ENCODE data around the gene POLD1. TPM values are rescaled to one million over a fixed set of nuclear protein-coding genes. Genes with fewer than 3 reads are reported as not detected.

Gene POLD1
- total RNA-seq, 1 donor from 2014 or later = 35.1 TPM

GRCh38 chr19:50416034-50416977 lies 32.2 kb downstream of the POLD1 start:
- Histone ChIP-seq H3K9me3 (no peaks in the 10 kb centered on the region), H3K36me3 (no peaks in the 10 kb centered on the region), H3K27me3 (ENCODE audit: low read depth) (peaks cover 37% of the 10 kb centered on the region), H3K27ac (no peak overlapping the region), H3K4me3 (no peak overlapping the region), H3K4me1 (no peaks in the 10 kb centered on the region)
- DNase-seq (no peak), ATAC-seq (no peak)
- TF ChIP-seq CTCF (IDR thresholded peaks at IDR 0.05) = no peak
- intact Hi-C loops (cut with DNase I) = no loop called here

GRCh38 chr19:50417111-50418081 lies 33.2 kb downstream of the POLD1 start:
- Histone ChIP-seq H3K27ac (no peak overlapping the region), H3K27me3 (ENCODE audit: low read depth) (peaks cover 48% of the 10 kb centered on the region), H3K9me3 (no peaks in the 10 kb centered on the region), H3K4me3 (no peak overlapping the region), H3K4me1 (no peaks in the 10 kb centered on the region), H3K36me3 (no peaks in the 10 kb centered on the region)
- intact Hi-C loops (cut with DNase I) = no loop called here
- ATAC-seq (no peak), DNase-seq (no peak)
- TF ChIP-seq CTCF (IDR thresholded peaks at IDR 0.05) = no peak

- H3K9me3 ChIP-seq = no peaks in the 10 kb centered on the region
- intact Hi-C loops (cut with DNase I) = no loop called here
- DNase-seq = no peak
These were observed 34.3 kb downstream of the POLD1 start, which contains the start of gene SPIB for GRCh38 chr19:50418176-50419021. Gene SPIB, plus strand, starts transcription at chr19:50418938. Its CDS starts 25 bp downstream, at chr19:50418963.

GRCh38 chr19:50419022-50419579 lies 35.0 kb downstream of the POLD1 start:
- H3K4me1 ChIP-seq = no peaks in the 10 kb centered on the region
- DNase-seq (no peak), ATAC-seq (no peak)
- peaks cover 52% of the 10 kb centered on the region for H3K27me3 ChIP-seq (ENCODE audit: low read depth)
- no peak for TF ChIP-seq CTCF (IDR thresholded peaks at IDR 0.05)
- H3K4me3 ChIP-seq = no peak overlapping the region
- no peaks in the 10 kb centered on the region for H3K9me3 ChIP-seq
- H3K27ac ChIP-seq = no peak overlapping the region
- no peaks in the 10 kb centered on the region for H3K36me3 ChIP-seq
- intact Hi-C loops (cut with DNase I) = no loop called here

More at GRCh38 chr19:50418176-50419021, 34.3 kb downstream of the POLD1 start, which contains the start of gene SPIB:
- Histone ChIP-seq H3K27me3 (ENCODE audit: low read depth) (peaks cover 52% of the 10 kb centered on the region), H3K4me3 (no peak within 1 kb of the TSS), H3K27ac (no peak within 1 kb of the TSS), H3K4me1 (no peaks in the 10 kb centered on the region), H3K36me3 (no peaks in the 10 kb centered on the region)
- no peak for TF ChIP-seq CTCF (IDR thresholded peaks at IDR 0.05)
- no peak for ATAC-seq
